HL-60 (cell line): ENCODE results near the gene SNX8.

Source experiments
- CTCF ChIP-seq: IDR thresholded peaks from one replicate; pipeline ENCODE4 v1.5.1; 2011; ENCODE audit warnings: low read length, control low read depth, inconsistent platforms; ENCODE audit not compliant: insufficient read depth
- POLR2AphosphoS5 ChIP-seq: IDR thresholded peaks from 2 replicates; pipeline ENCODE4 v1.6.1; 2012; ENCODE audit warnings: low read depth

DNA sequence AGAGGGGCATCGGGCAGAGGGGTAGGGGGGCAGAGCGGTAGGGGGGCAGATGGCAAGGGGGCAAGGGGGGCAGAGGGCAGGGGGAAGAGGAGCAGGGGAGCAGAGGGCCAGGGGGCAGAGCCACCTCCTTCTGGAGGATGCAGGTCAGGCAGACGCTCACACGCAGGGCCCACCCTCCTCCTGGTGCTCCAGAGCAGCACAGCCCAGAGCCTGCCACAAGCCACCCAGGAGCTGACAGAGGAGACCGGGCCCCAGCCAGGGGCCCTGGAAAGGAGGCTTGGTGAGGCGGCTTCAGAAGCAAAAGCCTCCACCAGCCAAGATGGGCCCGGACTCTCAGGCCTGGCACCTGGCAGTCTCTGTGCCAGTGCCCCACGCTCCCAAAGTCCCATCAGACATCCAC lies 94.6 kb downstream of the SNX8 start:
- no peak for TF ChIP-seq CTCF
- TF ChIP-seq POLR2AphosphoS5: no peak
